ENCODE measurements around the gene PAX6. TPM values are rescaled to one million over a fixed set of nuclear protein-coding genes. Genes with fewer than 3 reads are reported as not detected.

Gene PAX6
- 9.6 and 17.3 TPM in 2 replicates for total RNA-seq (2014; rRNA removed; shearing (Covaris generic))

GRCh38 chr11:31810779-31811647 is at the start of gene PAX6:
Gene PAX6 (minus strand): TSS chr11:31811322. CDS start chr11:31806411, 4,911 bp downstream.
- peak; percentile 94 for DNase-seq (ENCODE audit: low read depth)

GRCh38 chr11:31860391-31860790 is 49.3 kb upstream of the PAX6 start:
- no peak for DNase-seq (ENCODE audit: low read depth)

DNA sequence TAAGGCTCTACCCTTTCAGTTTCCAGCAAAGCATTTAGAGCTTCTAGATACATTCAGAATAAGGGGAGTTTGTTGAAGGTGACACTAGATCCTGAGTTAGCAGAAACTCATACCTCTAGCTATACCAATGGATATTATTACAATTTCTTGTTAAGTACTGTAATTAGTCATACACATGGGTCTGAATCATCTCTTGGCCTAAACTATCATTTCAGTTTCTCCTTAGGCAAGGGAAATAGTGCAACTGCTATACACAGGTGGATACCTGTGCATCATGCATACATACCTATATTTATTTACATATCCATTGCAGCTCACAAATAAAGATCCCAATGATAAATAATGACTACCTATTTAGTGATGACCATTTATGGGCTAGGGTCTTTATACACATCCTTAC is 45.1 kb upstream of the PAX6 start:
- no peak for DNase-seq (ENCODE audit: low read depth)

DNA sequence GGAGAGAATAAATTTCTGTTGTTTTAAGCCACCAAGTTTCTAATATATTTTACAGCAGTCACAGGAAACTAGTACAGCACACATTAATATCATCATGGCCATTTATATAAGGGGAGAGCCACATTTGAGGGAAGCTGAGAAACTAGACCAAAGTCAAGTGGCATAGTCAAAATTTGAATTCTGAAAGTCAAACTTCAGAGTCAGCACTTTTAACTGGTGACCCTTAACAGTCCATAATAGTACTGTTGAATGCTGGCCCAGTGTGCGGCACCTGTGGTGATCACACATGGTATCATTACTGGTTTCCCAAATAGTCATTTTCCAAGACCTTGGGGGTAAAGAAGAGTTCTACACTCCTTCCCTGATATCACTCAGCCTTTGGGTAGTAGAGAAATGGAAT is 44.3 kb upstream of the PAX6 start:
- DNase-seq (ENCODE audit: low read depth): no peak

GRCh38 chr11:31850365-31850764 is 39.2 kb upstream of the PAX6 start:
- DNase-seq (ENCODE audit: low read depth): no peak

- DNase-seq (ENCODE audit: low read depth): no peak
Measured at GRCh38 chr11:31847761-31848160, 36.6 kb upstream of the PAX6 start.

DNA sequence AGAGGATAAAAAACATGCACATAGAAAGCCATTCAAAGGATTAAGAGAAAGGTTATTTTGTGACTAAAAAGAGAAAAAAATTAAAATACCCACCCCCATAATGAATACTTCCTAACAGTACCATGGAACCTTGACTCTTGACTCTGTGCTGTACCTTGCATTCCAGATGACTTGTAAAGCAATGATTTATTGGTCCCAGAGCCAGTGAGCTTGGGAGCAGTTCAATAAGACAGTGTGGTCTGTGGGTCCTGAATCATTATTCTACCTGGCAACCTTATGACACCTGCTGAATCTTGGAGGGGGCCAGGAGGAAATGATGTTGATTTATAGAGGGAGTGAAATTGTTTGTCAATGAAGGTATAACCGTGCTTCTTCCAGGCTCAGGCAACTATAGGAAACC is 34.2 kb upstream of the PAX6 start:
- DNase-seq (ENCODE audit: low read depth): no peak

DNA sequence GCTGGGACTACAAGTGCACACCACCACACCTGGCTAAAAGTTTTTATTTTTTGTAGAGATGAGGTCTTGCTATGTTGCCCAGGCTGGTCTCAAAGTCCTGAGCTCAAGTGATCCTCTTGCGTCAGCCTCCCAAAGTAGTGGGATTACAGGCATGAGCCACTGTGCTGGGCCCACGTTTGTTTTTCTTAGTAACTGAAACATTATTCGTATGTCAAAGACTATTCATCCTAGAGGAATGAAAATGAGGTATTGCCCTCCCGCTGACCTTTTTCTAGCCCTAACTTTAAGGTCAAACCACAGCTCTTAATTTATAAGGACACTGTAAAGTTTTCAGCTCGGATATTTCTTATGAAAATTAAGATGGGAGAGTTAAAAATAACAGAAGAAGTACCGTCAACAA is 33.2 kb upstream of the PAX6 start:
- DNase-seq (ENCODE audit: low read depth): peak; percentile 30

- DNase-seq (ENCODE audit: low read depth): no peak
Measured at GRCh38 chr11:31841435-31841834, 30.3 kb upstream of the PAX6 start.

- DNase-seq (ENCODE audit: low read depth): no peak
Measured at GRCh38 chr11:31834237-31834636, 23.1 kb upstream of the PAX6 start.

- no peak for DNase-seq (ENCODE audit: low read depth)
Measured at GRCh38 chr11:31830406-31830805, 19.3 kb upstream of the PAX6 start.

DNA sequence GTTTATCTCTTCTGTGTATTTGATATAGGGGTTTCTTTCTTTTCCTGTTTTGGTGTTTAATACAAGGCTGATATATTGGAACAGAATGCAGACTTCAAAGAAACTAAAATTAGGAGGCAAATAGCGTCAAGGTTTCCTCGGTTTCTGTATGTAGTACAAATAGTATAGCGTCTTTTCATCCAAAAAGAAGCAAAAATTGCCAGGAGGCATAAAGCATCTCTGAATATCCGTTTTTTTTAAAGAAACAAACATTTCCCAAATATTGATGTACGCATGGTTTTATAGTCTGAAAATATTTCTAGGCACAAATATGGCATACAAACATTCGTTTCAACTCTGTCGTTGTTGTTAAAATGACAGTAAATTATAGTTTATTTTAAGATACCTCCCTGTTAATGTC is 17.1 kb upstream of the PAX6 start:
- DNase-seq (ENCODE audit: low read depth): no peak

GRCh38 chr11:31827455-31828206 is 16.5 kb upstream of the PAX6 start:
- DNase-seq (ENCODE audit: low read depth): peak; percentile 28

GRCh38 chr11:31826536-31827438 is 15.7 kb upstream of the PAX6 start:
- peak; percentile 43 for DNase-seq (ENCODE audit: low read depth)

DNA sequence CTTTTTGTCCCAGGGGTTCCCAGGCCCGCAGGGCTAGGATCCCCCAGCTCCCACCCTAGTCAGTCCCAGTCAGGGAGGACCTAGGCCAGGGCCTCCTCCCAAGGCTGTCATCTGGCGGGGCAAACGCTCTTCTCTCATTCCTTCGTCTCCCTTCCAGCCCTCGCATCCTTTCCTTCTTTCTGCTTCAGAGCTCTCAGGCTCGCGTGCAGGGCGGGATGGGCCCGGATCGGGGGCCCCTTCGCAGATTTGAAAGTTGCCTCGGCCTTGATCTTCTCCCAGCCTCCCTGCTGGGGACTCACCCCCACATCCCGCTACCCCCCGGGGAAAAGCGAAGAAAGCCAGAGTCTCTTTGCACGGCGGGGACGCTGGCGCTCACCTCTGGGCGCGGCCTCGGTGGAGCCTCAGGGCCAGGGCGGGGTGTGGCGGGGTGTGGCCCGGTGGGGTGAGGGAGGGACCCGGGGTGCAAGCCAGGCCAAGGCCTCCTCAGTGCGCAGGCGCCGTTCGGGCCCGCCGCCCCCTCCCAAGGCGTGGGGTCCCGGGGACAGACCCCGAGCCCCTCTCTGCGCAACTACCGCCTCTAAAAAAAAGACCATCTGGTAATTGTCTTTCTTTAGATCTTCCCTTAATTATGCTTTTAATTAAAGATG is 14.8 kb upstream of the PAX6 start:
- no peak for DNase-seq (ENCODE audit: low read depth)

DNA sequence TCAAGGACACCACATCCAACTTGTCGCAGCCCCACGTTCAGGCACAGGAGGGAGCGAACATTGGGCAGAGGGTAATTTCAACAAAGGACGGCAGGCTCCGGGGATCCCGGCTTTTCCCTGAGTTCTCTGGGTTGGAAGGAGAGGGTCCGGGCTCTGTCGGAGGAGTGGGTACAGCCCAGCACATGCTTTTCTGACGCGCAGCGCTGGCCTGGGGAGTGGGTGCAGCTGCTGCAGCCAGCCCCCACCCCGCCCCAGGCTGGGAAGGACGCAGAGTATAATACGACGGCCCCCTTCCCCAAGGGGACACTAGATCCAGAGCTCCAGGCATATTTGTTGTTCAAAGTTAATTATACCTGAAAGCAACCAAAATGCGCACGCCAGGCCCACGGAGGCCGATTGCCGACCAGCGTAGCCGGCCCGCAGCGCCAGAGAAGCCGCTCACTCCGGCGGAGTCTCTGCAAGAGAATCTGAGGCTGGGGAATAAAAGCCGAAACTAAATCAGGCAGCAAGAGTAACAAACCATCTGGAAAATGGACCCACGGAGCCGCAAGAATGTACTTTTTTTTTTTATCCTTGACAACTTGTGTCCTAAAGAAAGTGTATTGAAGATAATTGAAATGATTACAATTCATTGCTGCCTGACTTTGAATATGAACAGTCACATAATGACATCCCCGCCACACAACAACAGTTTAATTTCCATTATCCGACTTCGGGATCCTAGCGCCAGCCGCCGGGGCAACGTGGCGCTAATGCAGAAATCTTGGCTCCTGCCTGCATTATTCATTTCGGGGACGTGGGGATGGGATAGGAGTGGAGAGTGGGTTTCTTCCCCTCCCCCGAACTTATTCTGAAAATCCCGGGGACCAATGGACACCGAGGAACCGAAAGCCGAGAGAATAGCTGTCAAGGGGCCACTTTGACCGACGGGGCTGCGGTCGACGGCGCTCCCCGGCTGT is 14.0 kb upstream of the PAX6 start:
- DNase-seq (ENCODE audit: low read depth): no peak

DNA sequence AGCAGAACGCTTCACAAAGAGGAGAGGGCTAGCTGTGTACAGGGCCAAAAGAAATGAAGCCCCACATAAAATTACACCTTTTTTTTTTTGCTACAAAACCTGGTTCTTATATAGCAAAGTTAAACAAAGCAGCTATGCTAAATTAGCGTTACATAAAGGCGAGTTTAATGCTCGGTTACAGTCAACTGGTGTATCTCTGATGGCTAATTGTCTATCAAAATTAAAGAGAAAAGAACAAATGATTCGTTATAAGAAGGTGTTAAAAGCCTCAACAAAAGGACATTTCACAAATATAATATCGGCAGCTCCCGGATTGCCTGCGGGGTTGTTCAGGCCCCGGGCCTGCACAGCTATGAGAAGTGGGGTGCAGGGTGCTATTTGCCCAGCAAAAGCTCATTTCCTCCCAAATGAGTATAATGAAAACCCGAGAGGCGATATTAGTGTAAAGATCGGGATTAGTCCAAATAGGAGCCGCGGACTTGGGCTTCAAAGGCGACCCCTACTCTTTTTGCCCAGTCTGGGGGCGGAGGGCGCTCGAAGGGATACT is 13.3 kb upstream of the PAX6 start:
- DNase-seq (ENCODE audit: low read depth): no peak

DNA sequence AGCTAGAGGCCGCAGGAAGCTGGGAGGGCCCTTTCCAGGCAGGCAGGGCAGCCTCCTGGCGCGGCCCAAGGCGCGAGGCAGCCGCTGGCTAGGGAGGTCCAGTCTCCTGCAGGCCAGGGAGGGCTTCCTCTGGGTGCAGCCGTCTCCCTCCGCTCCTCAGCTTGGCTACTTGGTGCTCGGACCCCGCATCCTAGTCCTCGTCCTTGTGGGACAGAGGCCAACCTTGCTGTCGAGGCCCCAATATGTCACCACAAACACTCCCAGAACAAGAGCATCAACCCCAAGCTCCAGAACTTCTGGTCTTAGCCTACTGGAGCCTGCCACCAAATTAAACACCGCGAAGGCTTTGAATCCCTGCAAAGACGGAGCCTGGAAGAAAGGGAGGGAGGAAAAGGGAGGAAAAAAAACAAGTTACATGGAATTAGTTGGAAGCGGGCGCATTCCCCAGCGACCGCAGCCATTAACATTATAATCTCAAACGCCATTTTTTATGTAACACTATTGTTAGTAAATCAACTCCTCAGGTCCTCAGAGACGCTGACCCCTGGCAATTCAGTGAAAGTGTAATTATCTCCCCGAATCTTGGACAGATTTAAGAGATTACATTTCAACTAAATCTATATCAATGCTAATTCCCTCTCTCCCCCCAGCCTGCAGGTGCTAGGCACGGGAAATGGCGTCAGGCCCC is 12.7 kb upstream of the PAX6 start:
- DNase-seq (ENCODE audit: low read depth): no peak

DNA sequence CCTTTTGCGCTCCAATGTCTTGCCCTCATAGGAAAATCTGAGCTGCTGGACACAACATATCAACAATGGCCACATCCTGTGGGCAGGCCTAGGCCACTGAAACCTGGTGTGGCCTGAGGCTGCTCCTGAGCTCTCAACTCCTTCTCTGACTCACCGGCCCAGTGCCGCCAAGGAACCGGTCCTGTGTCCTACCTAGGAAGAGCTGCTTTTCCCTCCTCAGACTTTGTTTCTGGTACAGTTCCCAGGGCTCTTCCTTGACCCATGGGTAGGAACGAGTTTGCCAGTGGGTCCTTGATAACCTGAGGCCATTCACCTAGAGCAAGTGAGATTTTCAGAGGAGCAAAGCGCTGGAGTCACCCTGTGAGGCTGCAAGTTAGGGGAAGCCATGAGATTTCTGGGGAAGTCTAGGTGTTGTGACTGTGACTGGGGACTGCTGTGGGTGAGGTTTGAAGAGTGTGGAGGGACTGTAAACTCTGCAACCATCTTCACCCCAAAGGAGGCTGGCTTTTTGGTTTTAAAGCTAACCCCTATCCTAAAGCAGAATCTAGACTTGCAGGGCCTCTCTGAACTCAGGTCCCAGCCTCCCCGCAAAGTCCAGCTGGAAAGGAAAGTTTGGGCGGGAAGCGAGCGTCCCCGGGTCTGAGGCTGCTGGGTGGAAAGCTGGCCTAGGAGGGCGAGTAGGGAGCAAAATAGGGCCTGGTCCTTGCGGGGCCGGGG is 12.0 kb upstream of the PAX6 start:
- no peak for DNase-seq (ENCODE audit: low read depth)
